ENCODE data around the gene C11orf97. TPM values are rescaled to one million over a fixed set of nuclear protein-coding genes. Genes with fewer than 3 reads are reported as not detected.
"Not testable (repeated sequence)": the region's sequence is repeated elsewhere in the genome, so short reads cannot be mapped to it uniquely, and the experiment has no call there.

C11orf97 gene
- total RNA-seq, 1 donor: not detected

DNA sequence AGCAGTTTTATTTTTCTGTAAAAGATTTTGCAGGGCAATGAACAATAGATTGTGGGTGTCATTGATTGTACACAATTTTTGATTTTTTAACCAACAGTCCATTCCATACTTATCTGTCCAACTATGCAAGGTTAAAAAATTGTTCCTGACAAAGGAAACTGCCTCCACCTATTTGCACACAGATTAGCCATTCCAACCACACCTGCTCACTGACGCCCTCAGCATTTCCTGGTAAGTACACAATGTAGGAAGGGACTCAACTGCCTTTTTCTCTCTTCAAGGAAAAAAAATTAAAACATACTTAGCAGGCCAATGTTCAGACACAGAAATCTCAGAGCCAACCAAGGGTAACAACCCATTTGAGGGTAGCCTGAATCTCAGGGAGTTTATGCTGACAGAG, 27.2 kb downstream of the C11orf97 start:
- Histone ChIP-seq H3K9me3 (ENCODE audit: low read depth, low read length) (no peaks in the 10 kb centered on the region), H3K4me3 (ENCODE audit: low read length) (no peak overlapping the region), H3K4me1 (ENCODE audit: insufficient read depth, low read length) (peaks cover 25% of the 10 kb centered on the region), H3K27me3 (ENCODE audit: insufficient read depth, low read length) (no peaks in the 10 kb centered on the region)

DNA sequence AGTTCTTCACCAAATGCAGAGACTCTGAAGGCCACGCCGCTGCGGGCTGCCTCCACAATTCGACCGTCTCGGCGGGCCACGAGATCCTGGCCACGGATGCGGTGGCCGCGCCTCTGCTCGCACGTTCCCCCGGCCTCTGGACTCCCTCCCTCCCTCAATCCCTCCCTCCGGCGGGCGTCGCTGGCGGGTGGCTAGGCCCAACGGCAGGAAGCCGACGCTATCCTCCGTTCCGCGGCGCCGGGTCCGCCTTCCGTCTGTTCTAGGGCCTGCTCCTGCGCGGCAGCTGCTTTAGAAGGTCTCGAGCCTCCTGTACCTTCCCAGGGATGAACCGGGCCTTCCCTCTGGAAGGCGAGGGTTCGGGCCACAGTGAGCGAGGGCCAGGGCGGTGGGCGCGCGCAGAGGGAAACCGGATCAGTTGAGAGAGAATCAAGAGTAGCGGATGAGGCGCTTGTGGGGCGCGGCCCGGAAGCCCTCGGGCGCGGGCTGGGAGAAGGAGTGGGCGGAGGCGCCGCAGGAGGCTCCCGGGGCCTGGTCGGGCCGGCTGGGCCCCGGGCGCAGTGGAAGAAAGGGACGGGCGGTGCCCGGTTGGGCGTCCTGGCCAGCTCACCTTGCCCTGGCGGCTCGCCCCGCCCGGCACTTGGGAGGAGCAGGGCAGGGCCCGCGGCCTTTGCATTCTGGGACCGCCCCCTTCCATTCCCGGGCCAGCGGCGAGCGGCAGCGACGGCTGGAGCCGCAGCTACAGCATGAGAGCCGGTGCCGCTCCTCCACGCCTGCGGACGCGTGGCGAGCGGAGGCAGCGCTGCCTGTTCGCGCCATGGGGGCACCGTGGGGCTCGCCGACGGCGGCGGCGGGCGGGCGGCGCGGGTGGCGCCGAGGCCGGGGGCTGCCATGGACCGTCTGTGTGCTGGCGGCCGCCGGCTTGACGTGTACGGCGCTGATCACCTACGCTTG, 31.7 kb downstream of the C11orf97 start, which contains the start of gene FUT4:
Gene FUT4 (plus strand): TSS at position 227 of the 951 bp plus-strand sequence. CDS start 213 bp downstream, at position 440.
- Histone ChIP-seq H3K27me3 (ENCODE audit: insufficient read depth, low read length) (no peaks in the 10 kb centered on the region), H3K9me3 (ENCODE audit: low read depth, low read length) (no peaks in the 10 kb centered on the region), H3K4me3 (ENCODE audit: low read length) (peak within 1 kb of the TSS; percentile 64), H3K4me1 (ENCODE audit: insufficient read depth, low read length) (peaks cover 52% of the 10 kb centered on the region)

- no peaks in the 10 kb centered on the region for H3K9me3 ChIP-seq (ENCODE audit: low read depth, low read length)
- H3K27me3 ChIP-seq (ENCODE audit: insufficient read depth, low read length): no peaks in the 10 kb centered on the region
- peaks cover 57% of the 10 kb centered on the region for H3K4me1 ChIP-seq (ENCODE audit: insufficient read depth, low read length)
- H3K4me3 ChIP-seq (ENCODE audit: low read length): peak overlapping the region; percentile 64
Measured at GRCh38 chr11:94544646-94545263, 32.5 kb downstream of the C11orf97 start.

GRCh38 chr11:94545264-94546161, 33.3 kb downstream of the C11orf97 start:
- Histone ChIP-seq H3K27me3 (ENCODE audit: insufficient read depth, low read length) (no peaks in the 10 kb centered on the region), H3K4me3 (ENCODE audit: low read length) (peak overlapping the region; percentile 64), H3K9me3 (ENCODE audit: low read depth, low read length) (no peaks in the 10 kb centered on the region), H3K4me1 (ENCODE audit: insufficient read depth, low read length) (peaks cover 65% of the 10 kb centered on the region)

- Histone ChIP-seq H3K4me1 (ENCODE audit: insufficient read depth, low read length) (peaks cover 71% of the 10 kb centered on the region), H3K4me3 (ENCODE audit: low read length) (peak overlapping the region; percentile 64), H3K27me3 (ENCODE audit: insufficient read depth, low read length) (no peaks in the 10 kb centered on the region), H3K9me3 (ENCODE audit: low read depth, low read length) (no peaks in the 10 kb centered on the region)
Measured at GRCh38 chr11:94546162-94546470, 33.9 kb downstream of the C11orf97 start.

GRCh38 chr11:94546886-94547285, 34.6 kb downstream of the C11orf97 start:
- Histone ChIP-seq H3K4me1 (ENCODE audit: insufficient read depth, low read length) (peaks cover 77% of the 10 kb centered on the region), H3K4me3 (ENCODE audit: low read length) (no peak overlapping the region), H3K27me3 (ENCODE audit: insufficient read depth, low read length) (no peaks in the 10 kb centered on the region), H3K9me3 (ENCODE audit: low read depth, low read length) (no peaks in the 10 kb centered on the region)

DNA sequence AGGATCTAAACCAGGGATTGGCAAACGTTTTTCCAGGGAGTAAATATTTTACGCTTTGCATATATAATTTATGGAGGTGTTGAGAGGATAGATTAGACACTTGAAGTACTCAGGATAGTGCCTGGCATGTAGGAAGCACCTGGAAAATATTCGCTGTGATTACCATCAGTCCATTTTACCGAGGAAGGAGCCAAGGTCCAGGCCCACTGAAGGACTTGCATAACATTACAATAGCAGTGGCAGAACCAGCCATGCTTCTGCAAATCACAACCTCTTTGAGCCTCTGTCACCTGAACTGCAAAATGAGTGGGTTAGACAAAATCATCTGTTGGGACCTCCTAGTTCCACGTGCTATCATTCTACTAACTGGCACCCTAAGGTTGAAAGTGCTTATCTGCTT, 36.9 kb downstream of the C11orf97 start:
- Histone ChIP-seq H3K4me3 (ENCODE audit: low read length) (no peak overlapping the region), H3K27me3 (ENCODE audit: insufficient read depth, low read length) (no peaks in the 10 kb centered on the region), H3K4me1 (ENCODE audit: insufficient read depth, low read length) (peaks cover 64% of the 10 kb centered on the region), H3K9me3 (ENCODE audit: low read depth, low read length) (no peaks in the 10 kb centered on the region)

GRCh38 chr11:94550513-94550912, 38.3 kb downstream of the C11orf97 start:
- Histone ChIP-seq H3K27me3 (ENCODE audit: insufficient read depth, low read length) (no peaks in the 10 kb centered on the region), H3K4me1 (ENCODE audit: insufficient read depth, low read length) (peaks cover 62% of the 10 kb centered on the region), H3K9me3 (ENCODE audit: low read depth, low read length) (no peaks in the 10 kb centered on the region), H3K4me3 (ENCODE audit: low read length) (no peak overlapping the region)

DNA sequence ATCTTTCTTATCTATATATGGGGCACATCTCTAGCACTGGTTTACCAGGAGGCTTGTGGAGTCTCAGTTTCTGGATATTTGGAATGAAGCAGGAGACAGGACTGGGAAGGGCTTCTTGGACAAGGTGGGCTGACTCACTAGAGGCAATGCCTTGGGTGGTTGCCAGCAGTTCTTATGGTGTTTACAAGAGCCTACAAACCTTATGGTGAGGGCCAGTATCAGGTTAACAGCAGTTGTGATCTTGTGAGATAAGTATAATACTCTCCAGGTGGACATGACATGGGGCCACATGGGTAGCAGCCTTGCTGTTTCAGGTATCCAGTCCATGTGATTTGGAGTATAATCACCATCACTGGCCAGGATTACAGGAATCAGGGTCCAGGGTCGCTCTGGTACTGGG, 41.7 kb downstream of the C11orf97 start:
- Histone ChIP-seq H3K4me1 (ENCODE audit: insufficient read depth, low read length) (peaks cover 50% of the 10 kb centered on the region), H3K27me3 (ENCODE audit: insufficient read depth, low read length) (no peaks in the 10 kb centered on the region), H3K4me3 (ENCODE audit: low read length) (no peak overlapping the region), H3K9me3 (ENCODE audit: low read depth, low read length) (no peaks in the 10 kb centered on the region)

DNA sequence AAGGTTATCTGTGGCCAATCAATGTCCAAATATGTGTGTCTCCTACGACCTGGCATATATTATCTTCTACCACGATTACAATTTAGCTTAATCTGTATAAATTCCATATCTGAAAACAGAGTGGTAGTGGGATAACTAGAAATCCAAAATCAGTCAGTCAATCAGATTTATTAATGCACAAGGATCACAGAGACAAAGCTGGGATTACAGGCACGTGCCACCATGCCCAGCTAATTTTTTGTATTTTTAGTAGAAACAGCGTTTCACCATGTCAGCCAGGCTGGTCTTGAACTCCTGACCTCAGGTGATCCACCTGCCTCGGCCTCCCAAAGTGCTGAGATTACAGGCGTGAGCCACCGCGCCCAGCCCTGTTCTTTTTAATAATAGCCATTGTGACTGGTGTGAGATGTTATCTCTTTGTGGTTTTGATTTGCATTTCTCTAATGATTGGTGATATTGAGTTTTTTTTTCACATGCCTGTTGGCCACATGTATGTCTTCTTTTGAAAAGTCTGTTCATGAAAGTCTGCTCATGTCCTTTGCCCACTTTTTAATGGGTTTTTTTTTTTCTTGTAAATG, 43.6 kb downstream of the C11orf97 start:
- not testable (repeated sequence) for H3K27me3 ChIP-seq (ENCODE audit: insufficient read depth, low read length); H3K9me3 ChIP-seq (ENCODE audit: low read depth, low read length); H3K4me3 ChIP-seq (ENCODE audit: low read length)
- peaks cover 44% of the 10 kb centered on the region for H3K4me1 ChIP-seq (ENCODE audit: insufficient read depth, low read length)

- peaks cover 36% of the 10 kb centered on the region for H3K4me1 ChIP-seq (ENCODE audit: insufficient read depth, low read length)
- H3K4me3 ChIP-seq (ENCODE audit: low read length): no peak overlapping the region
- H3K27me3 ChIP-seq (ENCODE audit: insufficient read depth, low read length): no peaks in the 10 kb centered on the region
- no peaks in the 10 kb centered on the region for H3K9me3 ChIP-seq (ENCODE audit: low read depth, low read length)
Measured at GRCh38 chr11:94557421-94557820, 45.2 kb downstream of the C11orf97 start.

DNA sequence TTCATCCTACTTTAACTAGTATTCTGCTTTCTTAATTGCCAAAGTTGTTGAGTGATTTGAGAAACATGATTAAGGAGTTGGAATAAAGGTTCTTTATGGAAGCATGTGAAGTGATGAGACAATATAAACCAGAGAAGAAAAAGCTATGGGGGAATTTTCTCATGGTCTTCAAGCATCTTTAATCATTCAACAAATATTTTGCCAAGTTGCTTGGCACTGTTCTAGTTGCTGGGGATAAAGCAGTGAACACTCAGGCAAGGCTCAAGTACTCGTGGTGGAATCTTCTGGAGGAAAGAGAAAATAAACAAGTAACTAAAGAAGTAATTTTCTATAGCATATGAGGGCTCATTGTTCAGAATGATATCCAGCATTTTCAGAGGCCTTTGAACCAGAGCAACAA, 45.7 kb downstream of the C11orf97 start:
- Histone ChIP-seq H3K27me3 (ENCODE audit: insufficient read depth, low read length) (no peaks in the 10 kb centered on the region), H3K4me1 (ENCODE audit: insufficient read depth, low read length) (peaks cover 36% of the 10 kb centered on the region), H3K4me3 (ENCODE audit: low read length) (no peak overlapping the region), H3K9me3 (ENCODE audit: low read depth, low read length) (no peaks in the 10 kb centered on the region)

DNA sequence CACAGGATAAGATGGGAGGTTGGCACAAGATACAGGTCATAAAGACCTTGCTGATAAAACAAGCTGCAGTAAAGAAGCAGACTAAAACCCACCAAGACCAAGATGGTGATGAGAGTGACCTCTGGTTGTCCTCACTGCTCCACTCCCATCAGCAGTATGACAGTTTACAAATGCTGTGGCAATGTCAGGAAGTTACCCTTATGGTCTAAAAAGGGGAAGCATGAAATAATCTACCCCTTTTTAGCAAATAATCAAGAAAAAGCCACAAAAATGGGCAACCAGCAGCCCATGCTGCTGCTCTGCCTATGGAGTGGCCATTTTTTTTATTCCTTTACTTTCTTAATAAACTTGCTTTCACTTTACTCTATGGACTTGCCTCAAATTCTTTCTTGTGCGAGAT, 46.2 kb downstream of the C11orf97 start:
- Histone ChIP-seq H3K9me3 (ENCODE audit: low read depth, low read length) (no peaks in the 10 kb centered on the region), H3K4me3 (ENCODE audit: low read length) (no peak overlapping the region), H3K4me1 (ENCODE audit: insufficient read depth, low read length) (peaks cover 37% of the 10 kb centered on the region), H3K27me3 (ENCODE audit: insufficient read depth, low read length) (no peaks in the 10 kb centered on the region)

DNA sequence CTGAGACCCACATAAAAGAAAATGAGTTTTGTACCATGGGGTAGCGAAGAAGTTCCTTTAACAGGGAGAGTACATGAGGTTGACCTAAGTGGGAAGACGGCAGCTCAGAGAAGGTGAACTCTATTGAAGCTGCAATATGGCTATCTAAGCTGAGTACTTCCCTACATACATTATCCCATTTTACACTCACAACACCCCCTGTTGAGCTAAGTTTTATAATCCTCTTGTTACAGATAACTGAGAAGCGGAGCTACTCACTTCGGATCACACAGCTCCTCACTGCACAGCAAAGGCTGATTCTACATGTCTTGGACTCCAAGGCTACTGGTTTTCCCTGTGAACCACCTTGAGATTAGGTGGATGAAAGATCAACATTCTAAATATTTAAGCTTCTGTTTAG, 46.7 kb downstream of the C11orf97 start:
- H3K4me3 ChIP-seq (ENCODE audit: low read length): no peak overlapping the region
- H3K27me3 ChIP-seq (ENCODE audit: insufficient read depth, low read length): no peaks in the 10 kb centered on the region
- peaks cover 42% of the 10 kb centered on the region for H3K4me1 ChIP-seq (ENCODE audit: insufficient read depth, low read length)
- H3K9me3 ChIP-seq (ENCODE audit: low read depth, low read length): no peaks in the 10 kb centered on the region

Measured in mononuclear cell (primary cell).